Testis (tissue), 3 donors: ENCODE measurements around the gene CFDP1. TPM values are rescaled to one million over a fixed set of nuclear protein-coding genes. Genes with fewer than 3 reads are reported as not detected.

ENCODE experiments used
- DNase-seq: peaks from one replicate; pipeline ENCODE4 v3.0.0-alpha.2; 2019
- H3K27ac ChIP-seq, 2 donors: fragments of 200-600 bp; sonication (generic); one replicate each; pipeline ENCODE4 v1.5.1; 2019
- H3K27me3 ChIP-seq: fragments of 200-600 bp; sonication (generic); one replicate; pipeline ENCODE4 v1.5.1; 2019
- H3K36me3 ChIP-seq: fragments of 200-600 bp; sonication (generic); one replicate; pipeline ENCODE4 v1.5.1; 2017; ENCODE audit warnings: low read depth; ENCODE audit errors: missing control alignments
- H3K4me1 ChIP-seq: fragments of 200-600 bp; sonication (generic); one replicate; pipeline ENCODE4 v1.5.1; 2019
- H3K4me3 ChIP-seq, 2 donors: fragments of 200-600 bp; sonication (generic); one replicate each; pipeline ENCODE4 v1.5.1; 2017 to 2019
- H3K9me3 ChIP-seq: fragments of 200-600 bp; sonication (generic); one replicate; pipeline ENCODE4 v1.5.1; 2017
- POLR2A ChIP-seq: fragments of 450-650 bp; IDR thresholded peaks from one replicate; pipeline ENCODE4 v1.6.1; 2017; ENCODE audit warnings: antibody characterized with exemption, mild to moderate bottlenecking, moderate library complexity
- WGBS, 2 donors: methylation state at CpG; one replicate each; pipeline ENCODE4 v1.1.5; 2018; 5-methylcytosine and 5-hydroxymethylcytosine counted together
- intact Hi-C: fragments of 100-400 bp; cut with DNase I; formaldehyde crosslinking; loops from one replicate; pipeline ENCODE4 v1.15.1; 2023; ENCODE audit warnings: low total_unique reads
- polyA plus RNA-seq: library from polyadenylated mRNA; stranded (reverse); fragments of 350-450 nt; fragmentation: Illumina TruSeq; extraction: RNeasy Lipid Tissue Mini Kit (QIAGEN cat#74804); gene quantifications from one replicate; pipeline ENCODE4 v1.2.3, GENCODE V29; 2014; ENCODE audit warnings: low read depth, low replicate concordance; ENCODE audit not compliant: insufficient read depth
- total RNA-seq, 2 donors: library from RNA; depleted of rRNA; stranded (reverse); fragments of >200 nt; gene quantifications; one replicate each; pipeline ENCODE4 v1.2.3, GENCODE V29; 2016
- TF ChIP-seq, protein P1 (sequence below), 3 experiments: fragments of 450-650 bp in 2 of 3; fragments of 200-600 bp in 1 of 3; sonication (generic) in 1 of 3; IDR thresholded peaks; one replicate each; pipeline ENCODE4 v1.5.1; 2016 to 2019; ENCODE audit warnings: antibody characterized with exemption in 3 of 3, mild to moderate bottlenecking in 2 of 3, moderate library complexity in 1 of 3

The CFDP1 gene
- total and polyA plus RNA-seq, 3 donors from 2014 or later = 111 to 133 (median 127) TPM

DNA sequence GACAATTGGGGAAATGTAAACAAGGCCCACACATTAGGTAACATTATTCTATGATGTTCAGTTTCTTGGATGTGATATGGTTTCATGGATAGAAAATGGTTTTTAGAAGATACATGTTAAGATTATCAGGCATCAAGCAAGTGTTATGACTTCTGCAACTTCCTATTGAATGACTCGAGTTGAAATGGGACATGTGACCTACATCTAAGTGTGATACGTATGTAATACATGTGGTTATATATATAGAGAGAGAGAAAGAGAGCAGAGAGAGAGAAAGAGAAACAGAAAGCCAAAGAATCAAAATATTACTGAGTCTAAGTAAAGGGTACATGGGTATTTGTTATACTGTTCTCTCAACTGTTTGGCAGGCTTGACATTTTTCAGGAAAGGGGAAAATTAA lies 29.5 kb upstream of the CFDP1 start:
- TF ChIP-seq POLR2A = no peak
- TF ChIP-seq, protein P1, sequence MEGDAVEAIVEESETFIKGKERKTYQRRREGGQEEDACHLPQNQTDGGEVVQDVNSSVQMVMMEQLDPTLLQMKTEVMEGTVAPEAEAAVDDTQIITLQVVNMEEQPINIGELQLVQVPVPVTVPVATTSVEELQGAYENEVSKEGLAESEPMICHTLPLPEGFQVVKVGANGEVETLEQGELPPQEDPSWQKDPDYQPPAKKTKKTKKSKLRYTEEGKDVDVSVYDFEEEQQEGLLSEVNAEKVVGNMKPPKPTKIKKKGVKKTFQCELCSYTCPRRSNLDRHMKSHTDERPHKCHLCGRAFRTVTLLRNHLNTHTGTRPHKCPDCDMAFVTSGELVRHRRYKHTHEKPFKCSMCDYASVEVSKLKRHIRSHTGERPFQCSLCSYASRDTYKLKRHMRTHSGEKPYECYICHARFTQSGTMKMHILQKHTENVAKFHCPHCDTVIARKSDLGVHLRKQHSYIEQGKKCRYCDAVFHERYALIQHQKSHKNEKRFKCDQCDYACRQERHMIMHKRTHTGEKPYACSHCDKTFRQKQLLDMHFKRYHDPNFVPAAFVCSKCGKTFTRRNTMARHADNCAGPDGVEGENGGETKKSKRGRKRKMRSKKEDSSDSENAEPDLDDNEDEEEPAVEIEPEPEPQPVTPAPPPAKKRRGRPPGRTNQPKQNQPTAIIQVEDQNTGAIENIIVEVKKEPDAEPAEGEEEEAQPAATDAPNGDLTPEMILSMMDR (IDR thresholded peaks at IDR 0.05) = no peak
- peaks cover 9% of the 10 kb centered on the region for H3K4me1 ChIP-seq
- H3K4me3 ChIP-seq = no peak overlapping the region
- DNase-seq = no peak
- H3K36me3 ChIP-seq = no peaks in the 10 kb centered on the region
- intact Hi-C loops = no loop called here
- 17 to 22% methylated on average over 2 of the region's 2 CpGs for WGBS, 2 donors
- no peaks in the 10 kb centered on the region for H3K27me3 ChIP-seq
- no peak overlapping the region for H3K27ac ChIP-seq
- no peaks in the 10 kb centered on the region for H3K9me3 ChIP-seq

DNA sequence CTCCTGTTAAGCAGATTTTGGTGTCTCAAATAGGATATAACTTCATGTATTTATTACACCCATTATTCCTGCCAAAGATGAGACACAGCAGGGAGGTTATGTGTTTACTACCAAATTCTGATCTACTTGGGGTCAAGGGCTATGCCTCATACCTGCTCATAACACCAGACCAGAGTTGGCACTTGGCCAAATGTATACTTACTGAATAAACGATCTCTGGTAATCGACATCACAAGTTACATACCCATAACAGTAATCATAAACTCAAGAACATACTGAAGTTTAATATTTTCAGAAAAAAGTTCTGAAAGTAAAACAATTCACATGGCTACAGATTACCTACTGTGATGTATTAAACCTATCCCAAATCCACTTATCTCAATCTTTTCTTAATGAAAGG lies 28.3 kb upstream of the CFDP1 start:
- no peak for TF ChIP-seq POLR2A
- TF ChIP-seq, protein P1 (IDR thresholded peaks at IDR 0.05) = no peak
- H3K36me3 ChIP-seq = no peaks in the 10 kb centered on the region
- H3K27me3 ChIP-seq = no peaks in the 10 kb centered on the region
- WGBS, 2 donors = 83 to 91% methylated on average over 2 of the region's 2 CpGs
- no peak overlapping the region for H3K27ac ChIP-seq
- no peaks in the 10 kb centered on the region for H3K9me3 ChIP-seq
- no peak for DNase-seq
- H3K4me1 ChIP-seq = peaks cover 9% of the 10 kb centered on the region
- no peak overlapping the region for H3K4me3 ChIP-seq
- intact Hi-C loops = no loop called here

DNA sequence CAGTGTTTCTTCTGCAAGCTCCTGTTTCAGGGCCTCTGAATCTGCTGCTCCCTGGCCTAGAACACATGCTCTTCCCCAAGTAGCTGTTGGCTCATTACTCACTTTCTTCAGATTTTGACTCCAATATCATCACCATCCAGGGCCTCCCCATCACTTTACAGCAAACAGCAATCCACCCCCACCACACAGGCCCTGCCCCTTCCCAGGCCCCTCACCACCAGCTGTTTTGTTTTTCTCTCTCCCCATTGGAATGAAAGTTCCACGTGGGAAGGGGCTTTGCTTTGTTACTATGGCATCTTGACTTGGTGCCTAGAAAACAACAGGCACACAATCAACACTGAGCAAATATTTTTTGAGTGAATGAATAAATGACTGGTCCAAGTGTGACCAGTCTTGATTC lies 27.1 kb upstream of the CFDP1 start:
- no peak for TF ChIP-seq POLR2A
- TF ChIP-seq, protein P1 (IDR thresholded peaks at IDR 0.05) = no peak
- no peaks in the 10 kb centered on the region for H3K27me3 ChIP-seq
- H3K4me3 ChIP-seq = no peak overlapping the region
- no peaks in the 10 kb centered on the region for H3K36me3 ChIP-seq
- intact Hi-C loops = no loop called here
- no peak overlapping the region for H3K27ac ChIP-seq
- no peak for DNase-seq
- 6 to 41% methylated on average over 1 of the region's 1 CpG for WGBS, 2 donors
- H3K9me3 ChIP-seq = no peaks in the 10 kb centered on the region
- peaks cover 9% of the 10 kb centered on the region for H3K4me1 ChIP-seq

DNA sequence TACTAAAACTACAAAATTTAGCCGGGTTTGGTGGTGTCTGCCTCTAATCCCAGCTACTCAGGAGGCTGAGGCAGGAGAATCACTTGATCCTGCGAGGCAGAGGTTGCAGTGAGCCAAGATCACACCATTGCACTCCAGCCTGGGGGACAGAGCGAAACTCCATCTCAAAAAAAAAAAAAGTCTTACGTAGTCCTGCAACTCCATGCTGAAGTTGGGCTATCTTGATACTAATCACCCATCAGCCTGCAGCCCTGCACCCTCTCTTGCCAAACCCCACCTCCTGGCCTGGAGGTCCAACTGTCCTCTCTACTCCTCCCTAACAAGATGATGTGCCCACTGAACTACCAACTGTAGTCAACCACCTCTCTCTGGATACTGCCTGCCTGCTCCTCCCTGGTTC lies 26.4 kb upstream of the CFDP1 start:
- Histone ChIP-seq H3K4me1 (peaks cover 9% of the 10 kb centered on the region), H3K27ac (no peak overlapping the region), H3K9me3 (no peaks in the 10 kb centered on the region), H3K27me3 (no peaks in the 10 kb centered on the region), H3K4me3 (no peak overlapping the region), H3K36me3 (no peaks in the 10 kb centered on the region)
- intact Hi-C loops = no loop called here
- DNase-seq = no peak
- TF ChIP-seq POLR2A = no peak
- TF ChIP-seq, protein P1 (IDR thresholded peaks at IDR 0.05) = no peak
- WGBS, 2 donors = 97 to 100% methylated on average over 3 to 4 of the region's 4 CpGs

DNA sequence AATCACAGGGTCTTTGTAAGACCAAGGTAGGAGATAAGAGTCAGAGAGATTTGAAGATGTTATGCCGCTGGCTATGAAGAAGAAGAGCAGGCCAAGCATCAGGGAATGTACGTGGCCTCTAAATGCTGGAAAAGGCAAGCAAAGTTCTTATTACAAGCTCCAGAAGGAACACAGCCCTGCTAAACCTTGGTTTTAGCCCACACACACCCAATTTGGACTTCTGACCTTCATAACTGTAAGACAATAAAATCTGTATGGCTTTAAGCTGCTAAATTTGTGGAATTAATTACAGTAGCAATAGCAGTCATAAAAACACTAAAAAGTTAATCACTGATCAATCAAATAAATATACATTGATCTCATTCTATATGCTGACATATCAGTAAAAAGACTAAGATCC lies 25.1 kb upstream of the CFDP1 start:
- H3K27ac ChIP-seq = no peak overlapping the region
- no peak overlapping the region for H3K4me3 ChIP-seq
- no peaks in the 10 kb centered on the region for H3K27me3 ChIP-seq
- H3K9me3 ChIP-seq = no peaks in the 10 kb centered on the region
- peaks cover 9% of the 10 kb centered on the region for H3K4me1 ChIP-seq
- H3K36me3 ChIP-seq = no peaks in the 10 kb centered on the region
- TF ChIP-seq, protein P1 (IDR thresholded peaks at IDR 0.05) = no peak
- TF ChIP-seq POLR2A = no peak
- 61 to 75% methylated on average over 2 of the region's 2 CpGs for WGBS, 2 donors
- DNase-seq = no peak
- intact Hi-C loops = no loop called here
